ENCODE data around the gene GAB1.

GAB1 gene

DNA sequence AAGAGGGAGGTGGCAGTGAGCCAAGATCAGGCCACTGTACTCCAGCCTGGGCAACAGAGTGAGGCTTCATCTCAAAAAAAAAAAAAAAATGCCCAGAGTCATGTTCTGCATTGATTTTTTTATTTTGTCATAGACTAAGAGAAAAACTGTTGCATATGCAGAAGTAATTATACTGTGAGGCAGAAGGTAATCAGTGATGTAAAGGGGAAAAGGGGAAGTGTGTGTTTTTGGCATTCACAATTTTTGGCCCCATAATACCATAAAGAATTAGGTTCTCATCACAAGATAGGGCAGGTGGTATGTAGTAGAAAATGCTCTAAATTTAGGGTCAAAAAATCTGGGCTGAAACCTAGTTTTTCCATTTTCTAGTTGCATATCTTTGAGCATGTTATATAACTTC lies 47.3 kb upstream of the GAB1 start:
- Histone ChIP-seq H3K9ac (ENCODE audit: low read length) (no peak overlapping the region), H3K27ac (ENCODE audit: low read depth, low read length) (no peak overlapping the region), H3K36me3 (ENCODE audit: low read length) (no peaks in the 10 kb centered on the region), H3K27me3 (ENCODE audit: low read length) (no peaks in the 10 kb centered on the region), H3K9me2 (replicated peaks; ENCODE audit: insufficient read depth, low read length) (no peaks in the 10 kb centered on the region), H3K79me2 (ENCODE audit: insufficient read depth, low read length) (no peaks in the 10 kb centered on the region), H4K20me1 (ENCODE audit: low read depth, low read length) (no peaks in the 10 kb centered on the region), H3K4me3 (ENCODE audit: insufficient read depth, low read length, poor library complexity, severe bottlenecking) (no peak overlapping the region), H3K9me3 (ENCODE audit: insufficient read depth, low read length) (no peaks in the 10 kb centered on the region), H3F3A (ENCODE audit: insufficient read depth) (no peaks in the 10 kb centered on the region), H3K4me2 (ENCODE audit: low read depth, low read length, poor library complexity, severe bottlenecking) (no peak overlapping the region), H2AFZ (ENCODE audit: low read depth, low read length, severe bottlenecking) (no peak overlapping the region)
- TF ChIP-seq CTCF (IDR thresholded peaks at IDR 0.05; ENCODE audit: insufficient read depth, low read length, poor library complexity, severe bottlenecking) (no peak), EZH2phosphoT487 (conservative IDR thresholded peaks at IDR 0.05; ENCODE audit: low read length) (no peak)

DNA sequence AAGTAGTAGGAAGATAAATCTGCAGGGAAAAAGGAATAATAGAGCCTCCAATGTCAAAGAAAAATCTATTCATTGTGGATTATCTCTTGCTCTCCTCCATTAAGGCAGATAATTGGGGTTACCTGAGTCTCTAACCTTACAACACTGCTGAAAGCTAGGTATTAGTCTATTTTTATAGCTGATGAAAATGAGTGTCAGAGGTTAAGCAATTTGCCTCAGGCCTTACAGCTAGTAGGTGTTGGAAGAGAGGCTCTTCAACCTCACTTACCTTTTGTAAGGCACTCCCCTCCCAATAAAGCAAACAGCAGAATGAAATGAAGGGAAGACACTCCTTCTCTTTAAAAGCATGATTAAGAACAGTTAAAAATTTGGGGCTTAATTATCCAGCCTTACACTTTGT lies 45.4 kb upstream of the GAB1 start:
- Histone ChIP-seq H3K4me2 (ENCODE audit: low read depth, low read length, poor library complexity, severe bottlenecking) (no peak overlapping the region), H4K20me1 (ENCODE audit: low read depth, low read length) (no peaks in the 10 kb centered on the region), H3K4me3 (ENCODE audit: insufficient read depth, low read length, poor library complexity, severe bottlenecking) (no peak overlapping the region), H3K9me2 (replicated peaks; ENCODE audit: insufficient read depth, low read length) (no peaks in the 10 kb centered on the region), H3K9ac (ENCODE audit: low read length) (no peak overlapping the region), H2AFZ (ENCODE audit: low read depth, low read length, severe bottlenecking) (no peak overlapping the region), H3F3A (ENCODE audit: insufficient read depth) (no peaks in the 10 kb centered on the region), H3K79me2 (ENCODE audit: insufficient read depth, low read length) (no peaks in the 10 kb centered on the region), H3K36me3 (ENCODE audit: low read length) (no peaks in the 10 kb centered on the region), H3K9me3 (ENCODE audit: insufficient read depth, low read length) (no peaks in the 10 kb centered on the region), H3K27ac (ENCODE audit: low read depth, low read length) (no peak overlapping the region), H3K27me3 (ENCODE audit: low read length) (no peaks in the 10 kb centered on the region)
- TF ChIP-seq CTCF (IDR thresholded peaks at IDR 0.05; ENCODE audit: insufficient read depth, low read length, poor library complexity, severe bottlenecking) (no peak), EZH2phosphoT487 (conservative IDR thresholded peaks at IDR 0.05; ENCODE audit: low read length) (no peak)

GRCh38 chr4:143292858-143293257 lies 43.8 kb upstream of the GAB1 start:
- Histone ChIP-seq H3K9me2 (replicated peaks; ENCODE audit: insufficient read depth, low read length) (no peaks in the 10 kb centered on the region), H3K79me2 (ENCODE audit: insufficient read depth, low read length) (no peaks in the 10 kb centered on the region), H4K20me1 (ENCODE audit: low read depth, low read length) (no peaks in the 10 kb centered on the region), H3K27ac (ENCODE audit: low read depth, low read length) (no peak overlapping the region), H3F3A (ENCODE audit: insufficient read depth) (no peaks in the 10 kb centered on the region), H2AFZ (ENCODE audit: low read depth, low read length, severe bottlenecking) (no peak overlapping the region), H3K27me3 (ENCODE audit: low read length) (no peaks in the 10 kb centered on the region), H3K9me3 (ENCODE audit: insufficient read depth, low read length) (no peaks in the 10 kb centered on the region), H3K36me3 (ENCODE audit: low read length) (no peaks in the 10 kb centered on the region), H3K4me2 (ENCODE audit: low read depth, low read length, poor library complexity, severe bottlenecking) (no peak overlapping the region), H3K4me3 (ENCODE audit: insufficient read depth, low read length, poor library complexity, severe bottlenecking) (no peak overlapping the region), H3K9ac (ENCODE audit: low read length) (no peak overlapping the region)
- no peak for TF ChIP-seq CTCF (IDR thresholded peaks at IDR 0.05; ENCODE audit: insufficient read depth, low read length, poor library complexity, severe bottlenecking)
- TF ChIP-seq EZH2phosphoT487 (conservative IDR thresholded peaks at IDR 0.05; ENCODE audit: low read length), result no peak

GRCh38 chr4:143294310-143294709 lies 42.4 kb upstream of the GAB1 start:
- no peak for TF ChIP-seq CTCF (IDR thresholded peaks at IDR 0.05; ENCODE audit: insufficient read depth, low read length, poor library complexity, severe bottlenecking)
- TF ChIP-seq EZH2phosphoT487 (conservative IDR thresholded peaks at IDR 0.05; ENCODE audit: low read length), result no peak
- H3K9me2 ChIP-seq (replicated peaks; ENCODE audit: insufficient read depth, low read length), result no peaks in the 10 kb centered on the region

More at GRCh38 chr4:143294310-143294709, 42.4 kb upstream of the GAB1 start:
- no peak overlapping the region for H3K4me3 ChIP-seq (ENCODE audit: insufficient read depth, low read length, poor library complexity, severe bottlenecking)
- H3K9me3 ChIP-seq (ENCODE audit: insufficient read depth, low read length), result no peaks in the 10 kb centered on the region
- no peak overlapping the region for H3K27ac ChIP-seq (ENCODE audit: low read depth, low read length)
- no peaks in the 10 kb centered on the region for H3K79me2 ChIP-seq (ENCODE audit: insufficient read depth, low read length)
- H3K27me3 ChIP-seq (ENCODE audit: low read length), result no peaks in the 10 kb centered on the region
- H3K36me3 ChIP-seq (ENCODE audit: low read length), result no peaks in the 10 kb centered on the region
- no peak overlapping the region for H2AFZ ChIP-seq (ENCODE audit: low read depth, low read length, severe bottlenecking)
- H3K9ac ChIP-seq (ENCODE audit: low read length), result no peak overlapping the region
- no peaks in the 10 kb centered on the region for H3F3A ChIP-seq (ENCODE audit: insufficient read depth)
- no peak overlapping the region for H3K4me2 ChIP-seq (ENCODE audit: low read depth, low read length, poor library complexity, severe bottlenecking)
- no peaks in the 10 kb centered on the region for H4K20me1 ChIP-seq (ENCODE audit: low read depth, low read length)

All from SU-DHL-6 (cell line).